DOHH2 (cell line): ENCODE data around the gene C1orf122.

Experiments used
- CTCF ChIP-seq: fragments of 200-600 bp; sonication (generic); IDR thresholded peaks from one replicate; pipeline ENCODE4 v1.5.1; 2014; ENCODE audit warnings: antibody characterized with exemption, mild to moderate bottlenecking, low read depth, low read length; ENCODE audit not compliant: poor library complexity, severe bottlenecking
- EZH2phosphoT487 ChIP-seq: fragments of 200-600 bp; sonication (generic); IDR thresholded peaks from 2 replicates; pipeline ENCODE4 v1.6.1; 2017; ENCODE audit warnings: borderline replicate concordance, mild to moderate bottlenecking, antibody characterized with exemption, low read length, moderate library complexity, mixed read lengths

GRCh38 chr1:37793773-37794371 is 13.7 kb upstream of the C1orf122 start, which contains the start of gene MANEAL:
- TF ChIP-seq CTCF (no peak), EZH2phosphoT487 (no peak)
